Neural progenitor cell (in vitro differentiated cells): ENCODE measurements around the gene ERC1. TPM values are rescaled to one million over a fixed set of nuclear protein-coding genes. Genes with fewer than 3 reads are reported as not detected.

Source experiments
- DNase-seq: peaks from one replicate; pipeline ENCODE4 v3.0.0-alpha.2; 2016; ENCODE audit warnings: low spot score
- H2AFZ ChIP-seq: fragments of 200-600 bp; sonication (generic); replicated peaks from 2 replicates; pipeline ENCODE4 v1.6.1; 2016; ENCODE audit warnings: antibody characterized with exemption
- H3F3A ChIP-seq: fragments of 200-600 bp; sonication (generic); 2 replicates; pipeline ENCODE4 v1.6.1; 2016; ENCODE audit warnings: antibody characterized with exemption, low read depth
- H3K27ac ChIP-seq: fragments of 200-600 bp; sonication (generic); 2 replicates; pipeline ENCODE4 v1.5.1; 2016; ENCODE audit warnings: mild to moderate bottlenecking
- H3K27me3 ChIP-seq: fragments of 200-600 bp; sonication (generic); 2 replicates; pipeline ENCODE4 v1.6.1; 2016; ENCODE audit warnings: mild to moderate bottlenecking, moderate library complexity
- H3K36me3 ChIP-seq: fragments of 200-600 bp; sonication (generic); 2 replicates; pipeline ENCODE4 v1.5.1; 2016
- H3K4me1 ChIP-seq: fragments of 200-600 bp; sonication (generic); 2 replicates; pipeline ENCODE4 v1.6.1; 2016; ENCODE audit warnings: mixed run types
- H3K4me2 ChIP-seq: fragments of 200-600 bp; sonication (generic); 2 replicates; pipeline ENCODE4 v1.6.1; 2016
- H3K4me3 ChIP-seq: fragments of 200-600 bp; sonication (generic); 2 replicates; pipeline ENCODE4 v1.5.1; 2016
- H3K79me2 ChIP-seq: fragments of 200-600 bp; sonication (generic); 2 replicates; pipeline ENCODE4 v1.6.1; 2016; ENCODE audit warnings: low read depth
- H3K9ac ChIP-seq: fragments of 200-600 bp; sonication (generic); 2 replicates; pipeline ENCODE4 v1.6.1; 2016
- H3K9me3 ChIP-seq: fragments of 200-600 bp; sonication (generic); 2 replicates; pipeline ENCODE4 v1.5.1; 2016; ENCODE audit warnings: low read depth
- H4K20me1 ChIP-seq: fragments of 200-600 bp; sonication (generic); 2 replicates; pipeline ENCODE4 v1.6.1; 2016; ENCODE audit warnings: low read depth
- H3K27ac Mint-ChIP-seq: 3 replicates; pipeline ENCODE4 v1.8.0; 2021; ENCODE audit warnings: mixed read lengths
- H3K27me3 Mint-ChIP-seq: 2 replicates; pipeline ENCODE4 v1.8.0; 2022; ENCODE audit warnings: low read depth, mild to moderate bottlenecking, inconsistent platforms, moderate library complexity, mixed read lengths; ENCODE audit not compliant: insufficient read depth
- H3K36me3 Mint-ChIP-seq: 3 replicates; pipeline ENCODE4 v1.8.0; 2021; ENCODE audit warnings: mixed read lengths
- H3K4me1 Mint-ChIP-seq: 3 replicates; pipeline ENCODE4 v1.8.0; 2021; ENCODE audit warnings: mixed read lengths
- H3K4me3 Mint-ChIP-seq: 3 replicates; pipeline ENCODE4 v1.8.0; 2021; ENCODE audit warnings: mild to moderate bottlenecking, moderate library complexity, mixed read lengths
- H3K9me3 Mint-ChIP-seq: 3 replicates; pipeline ENCODE4 v1.8.0; 2020; ENCODE audit warnings: mixed read lengths
- CTCF ChIP-seq: fragments of 200-600 bp; sonication (generic); IDR thresholded peaks from 2 replicates; pipeline ENCODE4 v1.5.1; 2017; ENCODE audit warnings: antibody characterized with exemption, mild to moderate bottlenecking
- EZH2 ChIP-seq: fragments of 200-600 bp; sonication (generic); IDR thresholded peaks from 2 replicates; pipeline ENCODE4 v1.6.1; 2017; ENCODE audit warnings: antibody characterized with exemption, mild to moderate bottlenecking, moderate library complexity
- EZH2phosphoT487 ChIP-seq: fragments of 200-600 bp; sonication (generic); IDR thresholded peaks from 2 replicates; pipeline ENCODE4 v1.6.1; 2017; ENCODE audit warnings: antibody characterized with exemption
- total RNA-seq: library from RNA; depleted of rRNA; stranded (reverse); fragments of >200 nt; gene quantifications from 2 replicates; pipeline ENCODE4 v1.2.3, GENCODE V29; 2015; ENCODE audit warnings: low replicate concordance

The ERC1 gene
- total RNA-seq, 1 donor from 2014 or later: 27.5 TPM

GRCh38 chr12:1044199-1044598, 53.2 kb downstream of the ERC1 start:
- Histone ChIP-seq H3K4me1 (no peaks in the 10 kb centered on the region), H3K4me3 (no peak overlapping the region), H3K27ac (no peak overlapping the region), H3K79me2 (peaks cover 4% of the 10 kb centered on the region), H3K27me3 (no peaks in the 10 kb centered on the region), H3K36me3 (no peaks in the 10 kb centered on the region), H3K9ac (no peak overlapping the region), H3K4me2 (no peak overlapping the region), H2AFZ (no peak overlapping the region), H3F3A (no peaks in the 10 kb centered on the region), H4K20me1 (no peaks in the 10 kb centered on the region), H3K9me3 (no peaks in the 10 kb centered on the region)
- no peaks in the 10 kb centered on the region for H3K9me3 Mint-ChIP-seq
- DNase-seq: no peak
- peaks cover 4% of the 10 kb centered on the region for H3K4me1 Mint-ChIP-seq
- peaks cover 7% of the 10 kb centered on the region for H3K27me3 Mint-ChIP-seq
- no peak overlapping the region for H3K27ac Mint-ChIP-seq
- no peak for TF ChIP-seq EZH2
- TF ChIP-seq CTCF: no peak
- TF ChIP-seq EZH2phosphoT487: no peak
- no peak overlapping the region for H3K4me3 Mint-ChIP-seq
- H3K36me3 Mint-ChIP-seq: peaks cover 8% of the 10 kb centered on the region

DNA sequence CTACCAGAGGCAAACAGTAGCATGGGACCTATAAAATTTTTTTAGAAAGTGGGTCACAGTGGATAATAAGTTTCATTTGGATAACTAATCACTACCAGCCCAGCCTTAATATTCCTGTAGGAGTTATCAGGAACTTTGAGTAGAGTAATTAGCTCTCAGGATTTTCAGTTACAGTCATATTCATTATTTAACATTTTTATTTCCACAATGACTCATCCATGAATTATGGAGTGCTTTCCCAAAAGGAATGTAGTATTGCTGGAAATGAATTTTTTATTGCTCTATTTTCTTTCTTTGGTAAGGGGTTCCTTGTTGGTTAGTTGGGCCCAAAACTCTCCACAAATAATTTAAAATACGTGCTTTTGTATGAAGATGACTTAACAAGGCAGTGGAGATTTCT, 53.7 kb downstream of the ERC1 start:
- Histone ChIP-seq H3K4me2 (no peak overlapping the region), H3K9ac (no peak overlapping the region), H4K20me1 (no peaks in the 10 kb centered on the region), H3K4me3 (no peak overlapping the region), H3K27me3 (no peaks in the 10 kb centered on the region), H3K79me2 (peaks cover 5% of the 10 kb centered on the region), H3K4me1 (no peaks in the 10 kb centered on the region), H3K36me3 (no peaks in the 10 kb centered on the region), H3K9me3 (no peaks in the 10 kb centered on the region), H3F3A (no peaks in the 10 kb centered on the region), H3K27ac (no peak overlapping the region), H2AFZ (no peak overlapping the region)
- no peak overlapping the region for H3K4me3 Mint-ChIP-seq
- no peak for DNase-seq
- H3K9me3 Mint-ChIP-seq: no peaks in the 10 kb centered on the region
- H3K36me3 Mint-ChIP-seq: peaks cover 7% of the 10 kb centered on the region
- TF ChIP-seq EZH2phosphoT487 (no peak), EZH2 (no peak), CTCF (no peak)
- peaks cover 4% of the 10 kb centered on the region for H3K27me3 Mint-ChIP-seq
- H3K4me1 Mint-ChIP-seq: peaks cover 4% of the 10 kb centered on the region
- no peak overlapping the region for H3K27ac Mint-ChIP-seq

DNA sequence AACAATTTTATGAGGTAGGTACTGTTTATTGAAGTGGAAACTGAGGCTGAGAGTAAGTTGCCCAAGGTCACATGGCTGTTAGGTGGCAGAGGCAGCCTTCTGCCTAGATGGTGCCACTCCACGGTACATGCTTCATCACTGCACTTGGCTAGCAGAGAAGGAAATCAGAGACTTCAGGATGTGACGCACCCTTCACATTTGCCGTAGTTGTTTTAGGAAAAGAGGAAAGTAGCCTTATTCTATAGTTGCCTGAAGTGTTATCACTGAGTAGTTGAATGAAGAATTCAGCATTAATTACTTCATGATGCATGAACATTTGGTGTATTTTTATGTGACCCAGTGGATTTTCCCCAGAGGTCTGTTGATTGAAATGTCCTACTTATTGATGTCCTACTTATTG, 55.7 kb downstream of the ERC1 start:
- DNase-seq: no peak
- H3F3A ChIP-seq: no peaks in the 10 kb centered on the region
- no peak overlapping the region for H3K4me3 ChIP-seq
- Mint-ChIP-seq H3K36me3 (peaks cover 3% of the 10 kb centered on the region), H3K4me1 (peaks cover 11% of the 10 kb centered on the region), H3K4me3 (no peak overlapping the region), H3K27ac (no peak overlapping the region), H3K9me3 (no peaks in the 10 kb centered on the region), H3K27me3 (peaks cover 4% of the 10 kb centered on the region)
- H3K9ac ChIP-seq: no peak overlapping the region
- H2AFZ ChIP-seq: no peak overlapping the region
- peaks cover 4% of the 10 kb centered on the region for H3K4me1 ChIP-seq
- no peaks in the 10 kb centered on the region for H4K20me1 ChIP-seq
- peaks cover 5% of the 10 kb centered on the region for H3K79me2 ChIP-seq
- H3K36me3 ChIP-seq: no peaks in the 10 kb centered on the region
- no peaks in the 10 kb centered on the region for H3K9me3 ChIP-seq
- no peak overlapping the region for H3K27ac ChIP-seq
- H3K4me2 ChIP-seq: no peak overlapping the region
- H3K27me3 ChIP-seq: no peaks in the 10 kb centered on the region
- TF ChIP-seq EZH2phosphoT487 (no peak), CTCF (no peak), EZH2 (no peak)
